K562 (cell line): ENCODE measurements around the gene PHF12.

Experiments
- BRCA1 ChIP-seq, 2 experiments: fragments of 450-650 bp in 1 of 2; sonication (generic) in 1 of 2; formaldehyde crosslinking in 1 of 2; IDR thresholded peaks; 2 replicates each; pipeline versions ENCODE4 v1.5.0 to v1.6.1; 2017 to 2020; ENCODE audit warnings: mild to moderate bottlenecking in 1 of 2, missing genetic modification reagents in 1 of 2
- CTCF ChIP-seq, 3 experiments: IDR thresholded peaks in 2 of 3; conservative IDR thresholded peaks in 1 of 3; 2 replicates each; pipeline ENCODE4 v1.5.1; 2011 to 2012; ENCODE audit warnings: low read length in 3 of 3, mild to moderate bottlenecking in 3 of 3, control low read depth in 2 of 3, improper control_type of control experiment in 1 of 3, inconsistent platforms in 1 of 3, low read depth in 1 of 3, mixed read lengths in 1 of 3, moderate library complexity in 1 of 3; ENCODE audit not compliant: insufficient read depth in 2 of 3
- DPF2 ChIP-seq: fragments of 450-650 bp; IDR thresholded peaks from 2 replicates; pipeline ENCODE4 v1.6.1; 2016
- HDAC6 ChIP-seq: IDR thresholded peaks from 2 replicates; pipeline ENCODE4 v1.6.1; 2012; ENCODE audit warnings: low read depth, mild to moderate bottlenecking, control low read depth, inconsistent platforms, low read length, moderate library complexity
- MAZ ChIP-seq, 2 experiments: fragments of 450-650 bp in 1 of 2; sonication (generic) in 1 of 2; formaldehyde crosslinking; IDR thresholded peaks in 1 of 2; conservative IDR thresholded peaks in 1 of 2; 2 replicates each; pipeline versions ENCODE4 v1.4.0 to v1.5.0; 2020; ENCODE audit warnings: mild to moderate bottlenecking in 1 of 2, missing genetic modification reagents in 1 of 2
- MIER1 ChIP-seq: fragments of 450-650 bp; IDR thresholded peaks from 2 replicates; pipeline ENCODE4 v1.6.1; 2016; ENCODE audit warnings: antibody characterized with exemption, mild to moderate bottlenecking, low read depth
- POLR2A ChIP-seq: fragments of 450-650 bp; conservative IDR thresholded peaks from 2 replicates; pipeline ENCODE4 v1.6.1; 2016
- RBM34 ChIP-seq: fragments of 200-400 bp; formaldehyde crosslinking; IDR thresholded peaks from 2 replicates; pipeline ENCODE4 v1.6.1; 2018; ENCODE audit warnings: low read length, borderline replicate concordance; ENCODE audit not compliant: insufficient read depth
- SIN3A ChIP-seq, 2 experiments: fragments of 150-350 bp in 1 of 2; IDR thresholded peaks; 2 replicates each; pipeline ENCODE4 v1.6.1; 2011 to 2016; ENCODE audit warnings: borderline replicate concordance in 2 of 2, low read depth in 2 of 2, low read length in 2 of 2, mild to moderate bottlenecking in 2 of 2, moderate library complexity in 2 of 2; ENCODE audit not compliant: control insufficient read depth in 1 of 2
- ZNF561 ChIP-seq: fragments of 450-650 bp; formaldehyde crosslinking; conservative IDR thresholded peaks from 2 replicates; pipeline ENCODE4 v1.4.0; 2020; ENCODE audit warnings: mild to moderate bottlenecking, moderate library complexity
- ZNF644 ChIP-seq: fragments of 200-800 bp; sonication (Bioruptor generic); IDR thresholded peaks from 2 replicates; pipeline ENCODE4 v1.6.1; 2016; ENCODE audit warnings: low read depth, missing genetic modification characterization, missing compliant biosample characterization
- ZZZ3 ChIP-seq: fragments of 450-650 bp; IDR thresholded peaks from 2 replicates; pipeline ENCODE4 v1.6.1; 2016; ENCODE audit warnings: antibody characterized with exemption, mild to moderate bottlenecking, moderate library complexity

- no peak for TF ChIP-seq BRCA1 (IDR thresholded peaks at IDR 0.05)
- no peak for TF ChIP-seq BRCA1 (CRISPR knock-in tag; IDR thresholded peaks at IDR 0.05)
- TF ChIP-seq RBM34: no peak
- TF ChIP-seq ZNF644 (tag): no peak
- TF ChIP-seq MAZ (CRISPR knock-in tag; conservative IDR thresholded peaks at IDR 0.05 in 1 of 2, IDR thresholded peaks at IDR 0.05 in 1 of 2): no peak
- TF ChIP-seq MIER1: no peak
- no peak for TF ChIP-seq DPF2
- TF ChIP-seq POLR2A: no peak
- no peak for TF ChIP-seq CTCF (IDR thresholded peaks at IDR 0.05 in 2 of 3, conservative IDR thresholded peaks at IDR 0.05 in 1 of 3; ENCODE audit: insufficient read depth in 2 of 3, low read depth in 1 of 3, low read length in 3 of 3)
- TF ChIP-seq ZZZ3: no peak
- TF ChIP-seq ZNF561 (CRISPR knock-in tag): no peak
- no peak for TF ChIP-seq SIN3A (IDR thresholded peaks at IDR 0.05; ENCODE audit: borderline replicate concordance in 2 of 2, control insufficient read depth in 1 of 2, low read depth in 2 of 2, low read length in 2 of 2)
- TF ChIP-seq HDAC6: no peak
These were observed 21.1 kb upstream of the PHF12 start for GRCh38 chr17:28972437-28972836.
